Kidney epithelial cell (primary cell): Measurements from ENCODE around the gene DEFB114. TPM values are rescaled to one million over a fixed set of nuclear protein-coding genes. Genes with fewer than 3 reads are reported as not detected.

ENCODE experiments used
- DNase-seq: peaks from one replicate; pipeline ENCODE4 v3.0.0-alpha.2; 2010; ENCODE audit warnings: low read depth
- H3K27me3 ChIP-seq: 2 replicates; pipeline ENCODE4 v1.6.0; 2011; ENCODE audit warnings: low read length; ENCODE audit not compliant: control insufficient read depth, insufficient read depth
- H3K36me3 ChIP-seq: 2 replicates; pipeline ENCODE4 v1.5.1; 2011; ENCODE audit warnings: low read length; ENCODE audit not compliant: control insufficient read depth, insufficient read depth
- H3K4me3 ChIP-seq: 2 replicates; pipeline ENCODE4 v1.5.1; 2011; ENCODE audit warnings: low read depth, mild to moderate bottlenecking, control low read depth, low read length
- total RNA-seq: library from RNA; depleted of rRNA; stranded (reverse); fragments of >200 nt; gene quantifications from 2 replicates; pipeline ENCODE4 v1.2.3, GENCODE V29; 2015
- TF ChIP-seq, protein P1 (sequence below): IDR thresholded peaks from 2 replicates; pipeline ENCODE4 v1.5.1; 2011; ENCODE audit warnings: mild to moderate bottlenecking, moderate library complexity, low read length, control low read depth, inconsistent platforms; ENCODE audit not compliant: insufficient read depth, poor library complexity, severe bottlenecking

The DEFB114 gene
- total RNA-seq, 1 donor from 2014 or later = not detected

DNA sequence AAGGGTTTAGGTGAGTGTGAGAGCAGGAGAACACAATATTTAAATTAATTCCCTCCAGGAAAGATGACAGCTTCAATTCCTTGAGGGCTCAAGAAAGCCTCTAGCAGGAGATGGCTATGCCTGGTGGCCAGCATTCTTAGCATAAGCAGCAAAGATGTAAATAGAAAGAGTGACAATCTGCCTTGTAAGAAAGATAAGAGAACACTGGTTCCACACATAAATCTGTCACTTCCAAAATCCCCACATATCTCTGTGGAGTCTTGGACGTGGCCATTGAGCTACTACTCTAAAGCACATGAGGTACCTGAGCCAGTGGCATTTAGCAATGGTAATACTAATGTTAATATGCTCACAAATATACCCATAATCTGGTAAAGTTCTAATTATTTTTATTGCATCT is 29.2 kb downstream of the DEFB114 start:
- Histone ChIP-seq H3K27me3 (no peaks in the 10 kb centered on the region), H3K36me3 (no peaks in the 10 kb centered on the region), H3K4me3 (no peak overlapping the region)
- TF ChIP-seq, protein P1, sequence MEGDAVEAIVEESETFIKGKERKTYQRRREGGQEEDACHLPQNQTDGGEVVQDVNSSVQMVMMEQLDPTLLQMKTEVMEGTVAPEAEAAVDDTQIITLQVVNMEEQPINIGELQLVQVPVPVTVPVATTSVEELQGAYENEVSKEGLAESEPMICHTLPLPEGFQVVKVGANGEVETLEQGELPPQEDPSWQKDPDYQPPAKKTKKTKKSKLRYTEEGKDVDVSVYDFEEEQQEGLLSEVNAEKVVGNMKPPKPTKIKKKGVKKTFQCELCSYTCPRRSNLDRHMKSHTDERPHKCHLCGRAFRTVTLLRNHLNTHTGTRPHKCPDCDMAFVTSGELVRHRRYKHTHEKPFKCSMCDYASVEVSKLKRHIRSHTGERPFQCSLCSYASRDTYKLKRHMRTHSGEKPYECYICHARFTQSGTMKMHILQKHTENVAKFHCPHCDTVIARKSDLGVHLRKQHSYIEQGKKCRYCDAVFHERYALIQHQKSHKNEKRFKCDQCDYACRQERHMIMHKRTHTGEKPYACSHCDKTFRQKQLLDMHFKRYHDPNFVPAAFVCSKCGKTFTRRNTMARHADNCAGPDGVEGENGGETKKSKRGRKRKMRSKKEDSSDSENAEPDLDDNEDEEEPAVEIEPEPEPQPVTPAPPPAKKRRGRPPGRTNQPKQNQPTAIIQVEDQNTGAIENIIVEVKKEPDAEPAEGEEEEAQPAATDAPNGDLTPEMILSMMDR = no peak
- DNase-seq = no peak

DNA sequence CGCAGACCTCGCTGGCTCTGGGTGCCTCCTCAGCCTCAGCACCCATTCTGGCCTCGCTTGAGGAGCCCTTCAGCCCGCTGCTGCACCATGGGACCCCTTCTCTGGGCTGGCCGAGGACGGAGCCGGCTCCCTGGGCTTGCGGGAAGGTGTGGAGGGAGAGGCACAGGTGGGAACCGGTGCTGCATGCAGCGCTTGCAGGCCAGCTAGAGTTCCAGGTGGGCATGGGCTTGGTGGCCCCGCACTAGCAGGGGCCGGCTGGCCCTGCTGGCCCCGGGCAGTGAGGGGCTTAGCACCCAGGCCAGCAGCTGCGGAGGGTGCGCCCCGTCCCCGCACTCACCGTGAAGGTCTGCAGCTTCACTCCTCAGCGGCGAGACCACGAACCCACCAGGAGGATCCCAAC is 30.4 kb downstream of the DEFB114 start:
- H3K4me3 ChIP-seq = no peak overlapping the region
- no peaks in the 10 kb centered on the region for H3K27me3 ChIP-seq
- no peaks in the 10 kb centered on the region for H3K36me3 ChIP-seq
- no peak for DNase-seq
- TF ChIP-seq, protein P1 = no peak

DNA sequence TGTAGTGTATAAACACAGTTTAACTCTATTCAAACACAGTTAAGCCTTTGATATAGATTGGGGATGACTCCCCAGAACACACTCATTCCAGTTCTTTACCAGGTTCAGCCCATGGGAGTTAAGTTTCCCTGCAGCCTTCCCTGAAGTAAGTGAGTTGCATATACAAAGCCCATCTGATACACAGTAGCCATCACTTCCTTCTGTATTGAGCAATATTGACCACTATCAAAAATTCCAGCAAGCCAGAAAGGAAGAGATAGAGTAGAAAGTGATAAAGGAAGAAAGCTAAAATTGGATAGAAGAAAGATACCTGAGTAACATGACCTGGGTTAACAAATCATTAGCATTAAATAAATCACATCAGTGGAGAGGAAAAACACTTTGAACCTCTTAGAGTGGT is 34.6 kb downstream of the DEFB114 start:
- TF ChIP-seq, protein P1 = no peak
- no peaks in the 10 kb centered on the region for H3K27me3 ChIP-seq
- no peak overlapping the region for H3K4me3 ChIP-seq
- no peak for DNase-seq
- no peaks in the 10 kb centered on the region for H3K36me3 ChIP-seq

DNA sequence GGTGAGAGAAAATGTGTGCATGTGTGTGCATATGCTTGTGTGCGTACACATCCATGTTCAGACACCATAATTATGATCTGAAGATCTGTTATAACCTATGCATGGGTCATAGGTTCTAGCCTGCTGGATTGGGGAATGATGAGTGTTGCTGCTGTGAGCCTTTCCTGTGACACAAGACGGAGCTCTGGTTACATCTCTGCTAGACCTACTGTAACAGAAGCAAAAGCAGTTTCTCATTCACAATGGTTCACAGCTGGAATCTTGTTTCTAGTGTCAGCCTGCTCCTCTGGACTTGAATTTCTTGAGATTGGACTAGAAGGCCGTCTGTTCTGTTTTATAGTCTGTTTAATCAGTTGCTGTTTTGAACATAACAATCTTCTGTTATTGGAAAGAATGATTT is 40.1 kb downstream of the DEFB114 start:
- H3K36me3 ChIP-seq = no peaks in the 10 kb centered on the region
- no peaks in the 10 kb centered on the region for H3K27me3 ChIP-seq
- no peak for DNase-seq
- H3K4me3 ChIP-seq = no peak overlapping the region
- TF ChIP-seq, protein P1 = no peak

DNA sequence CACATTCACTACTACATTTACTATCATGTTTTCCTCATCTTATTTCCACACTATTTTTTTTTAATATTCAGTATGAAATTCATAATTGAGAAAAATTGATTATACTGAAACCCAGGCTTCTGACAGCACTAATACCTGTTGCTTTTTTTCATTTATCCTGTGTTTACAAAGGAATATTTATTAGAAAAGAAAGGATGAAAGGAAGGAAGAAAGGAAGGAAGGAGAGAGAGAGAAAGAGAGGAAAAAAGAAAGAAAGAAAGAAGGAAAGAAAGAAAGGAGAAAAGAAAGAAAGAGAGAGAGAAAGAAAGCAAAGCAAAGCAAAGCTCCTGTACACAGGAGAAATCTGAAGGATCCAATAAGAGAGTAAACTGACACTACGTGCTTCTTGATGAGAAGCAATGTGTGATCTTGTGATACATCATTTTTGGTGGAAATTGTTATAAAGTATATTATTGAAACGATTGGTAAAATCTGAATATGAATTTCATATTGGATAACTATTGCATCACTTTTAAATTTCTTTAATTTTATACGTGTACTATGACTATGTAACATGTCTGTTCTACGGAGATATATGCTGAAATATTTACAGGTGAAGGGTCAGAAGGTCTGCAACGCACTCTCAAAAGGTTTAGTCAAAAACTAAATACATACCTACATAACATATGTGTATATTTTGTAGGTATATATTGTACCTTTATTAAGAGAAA is 43.9 kb downstream of the DEFB114 start:
- no peaks in the 10 kb centered on the region for H3K27me3 ChIP-seq
- no peaks in the 10 kb centered on the region for H3K36me3 ChIP-seq
- H3K4me3 ChIP-seq = no peak overlapping the region
- DNase-seq = no peak
- TF ChIP-seq, protein P1 = no peak

DNA sequence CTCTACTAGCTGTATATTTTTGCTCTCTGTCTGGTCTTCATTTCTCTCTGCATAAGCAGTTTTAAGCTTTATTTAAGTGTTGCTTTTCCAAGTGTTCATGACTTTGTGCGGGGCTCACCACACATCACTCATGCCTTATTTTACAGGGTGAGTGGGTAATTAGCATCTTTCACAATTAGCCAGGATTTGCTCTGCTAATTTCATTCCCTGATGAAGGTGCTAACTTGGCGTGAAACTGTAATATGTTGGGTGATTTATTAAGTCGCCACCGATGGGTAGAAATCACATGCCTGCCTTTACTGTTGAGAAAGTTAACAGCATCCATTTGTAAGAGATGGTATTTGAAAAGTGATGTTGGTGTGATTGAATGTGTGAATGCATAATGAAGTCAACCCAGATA is 44.7 kb downstream of the DEFB114 start:
- TF ChIP-seq, protein P1 = no peak
- Histone ChIP-seq H3K4me3 (no peak overlapping the region), H3K36me3 (no peaks in the 10 kb centered on the region), H3K27me3 (no peaks in the 10 kb centered on the region)
- no peak for DNase-seq
